NT2/D1 (cell line): ENCODE data around the gene PPP2R3A.
"Not testable (repeated sequence)": the region's sequence is repeated elsewhere in the genome, so short reads cannot be mapped to it uniquely, and the experiment has no call there.

Source experiments
- SUZ12 ChIP-seq: IDR thresholded peaks from 2 replicates; pipeline ENCODE4 v1.6.1; 2011; ENCODE audit not compliant: insufficient read length, insufficient read depth; ENCODE audit errors: extremely low read depth
- YY1 ChIP-seq: IDR thresholded peaks from 2 replicates; pipeline ENCODE4 v1.6.1; 2011; ENCODE audit not compliant: insufficient read length, insufficient read depth
- ZNF274 ChIP-seq: IDR thresholded peaks from 2 replicates; pipeline ENCODE4 v1.6.1; 2011; ENCODE audit warnings: mild to moderate bottlenecking, low read depth, low read length

DNA sequence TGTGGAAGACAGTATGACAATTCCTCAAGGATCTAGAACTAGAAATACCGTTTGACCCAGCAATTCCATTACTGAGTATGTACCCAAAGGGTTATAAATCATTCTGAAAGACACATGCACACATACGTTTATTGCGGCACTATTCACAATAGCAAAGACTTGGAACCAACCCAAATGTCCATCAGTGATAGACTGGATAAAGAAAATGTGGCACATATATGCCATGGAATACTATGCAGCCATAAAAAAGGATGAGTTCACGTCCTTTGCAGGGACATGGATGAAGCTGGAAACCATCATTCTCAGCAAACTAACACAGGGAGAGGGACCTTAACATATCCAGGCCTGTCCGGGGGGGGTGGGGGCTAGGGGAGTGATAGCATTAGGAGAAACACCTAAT is 154.3 kb downstream of the PPP2R3A start:
- not testable (repeated sequence) for TF ChIP-seq ZNF274, YY1, SUZ12
